CD1c-positive myeloid dendritic cell (primary cell): Measurements from ENCODE around the gene PCSK5.
"Not testable (repeated sequence)": the region's sequence is repeated elsewhere in the genome, so short reads cannot be mapped to it uniquely, and the experiment has no call there.

Source experiments
- DNase-seq: peaks from one replicate; pipeline ENCODE4 v3.0.0-alpha.2; 2016; ENCODE audit errors: extremely low spot score

The PCSK5 gene

GRCh38 chr9:76247426-76247825 lies 357.0 kb downstream of the PCSK5 start:
- no peak for DNase-seq

GRCh38 chr9:76249309-76249708 lies 358.8 kb downstream of the PCSK5 start:
- no peak for DNase-seq

- peak; percentile 18 for DNase-seq
Observed at GRCh38 chr9:76255781-76256455, 365.4 kb downstream of the PCSK5 start.

GRCh38 chr9:76257311-76257710 lies 366.8 kb downstream of the PCSK5 start:
- no peak for DNase-seq

- DNase-seq, result no peak
Observed at GRCh38 chr9:76266649-76267283, 376.3 kb downstream of the PCSK5 start.

- no peak for DNase-seq
Observed at GRCh38 chr9:76267284-76267652, 376.8 kb downstream of the PCSK5 start.

- no peak for DNase-seq
Observed at GRCh38 chr9:76269789-76270188, 379.3 kb downstream of the PCSK5 start.

- DNase-seq, result no peak
Observed at GRCh38 chr9:76271755-76272154, 381.3 kb downstream of the PCSK5 start.

GRCh38 chr9:76289042-76289441 lies 398.6 kb downstream of the PCSK5 start:
- no peak for DNase-seq

GRCh38 chr9:76289703-76290102 lies 399.2 kb downstream of the PCSK5 start:
- no peak for DNase-seq

- no peak for DNase-seq
Observed at GRCh38 chr9:76290555-76290954, 400.1 kb downstream of the PCSK5 start.

GRCh38 chr9:76292246-76292645 lies 401.8 kb downstream of the PCSK5 start:
- DNase-seq, result no peak

GRCh38 chr9:76292658-76293057 lies 402.2 kb downstream of the PCSK5 start:
- DNase-seq, result no peak

GRCh38 chr9:76294301-76294700 lies 403.8 kb downstream of the PCSK5 start:
- DNase-seq, result no peak

- no peak for DNase-seq
Observed at GRCh38 chr9:76296561-76297310, 406.3 kb downstream of the PCSK5 start.

- DNase-seq, result no peak
Observed at GRCh38 chr9:76297721-76298239, 407.3 kb downstream of the PCSK5 start.

GRCh38 chr9:76298521-76299144 lies 408.2 kb downstream of the PCSK5 start:
- no peak for DNase-seq

- no peak for DNase-seq
Observed at GRCh38 chr9:76302543-76302942, 412.1 kb downstream of the PCSK5 start.

GRCh38 chr9:76302947-76303550 lies 412.6 kb downstream of the PCSK5 start:
- DNase-seq, result peak; percentile 59

- DNase-seq, result not testable (repeated sequence)
Observed at GRCh38 chr9:76307047-76307446, 416.6 kb downstream of the PCSK5 start.

GRCh38 chr9:76310577-76310976 lies 420.1 kb downstream of the PCSK5 start:
- no peak for DNase-seq

GRCh38 chr9:76310991-76311390 lies 420.5 kb downstream of the PCSK5 start:
- DNase-seq, result no peak
